GM08714 (cell line): Measurements from ENCODE around the gene TMA16.

Source experiments
- H3K4me3 ChIP-seq: fragments of 200-500 bp; sonication (Bioruptor generic); 2 replicates; pipeline ENCODE4 v1.5.1; 2014; ENCODE audit warnings: mild to moderate bottlenecking, low read length, inconsistent platforms
- ZNF274 ChIP-seq: IDR thresholded peaks from 2 replicates; pipeline ENCODE4 v1.6.1; 2012; ENCODE audit warnings: mild to moderate bottlenecking, low read depth, low read length

TMA16 gene

GRCh38 chr4:163565226-163566135, 71.0 kb downstream of the TMA16 start:
- no peak overlapping the region for H3K4me3 ChIP-seq
- TF ChIP-seq ZNF274 = no peak

DNA sequence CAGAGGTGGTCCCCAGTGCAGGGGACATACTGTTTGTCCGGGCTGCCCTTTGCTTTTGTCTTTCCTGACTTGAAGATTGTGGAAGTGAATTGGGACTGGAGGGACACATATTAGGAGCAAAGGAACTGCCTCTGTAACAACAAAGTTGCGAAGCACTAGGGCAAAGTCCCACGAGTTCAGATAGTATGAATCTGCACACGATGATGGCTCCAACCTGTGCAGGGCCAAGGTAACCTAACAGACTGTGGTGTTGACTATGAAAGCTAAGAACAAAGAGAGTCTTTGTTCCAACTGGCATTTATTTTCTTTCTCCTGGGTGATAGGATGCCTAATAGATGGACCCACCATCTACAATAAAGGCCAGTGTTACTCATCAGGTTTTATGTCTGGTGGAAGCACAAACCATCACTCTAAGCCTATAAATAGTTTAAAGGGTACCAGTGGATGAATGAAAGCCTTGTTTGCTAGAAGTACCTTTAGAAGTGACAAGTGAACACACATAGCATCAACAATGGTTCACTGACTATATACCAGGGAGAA, 71.8 kb downstream of the TMA16 start:
- no peak overlapping the region for H3K4me3 ChIP-seq
- no peak for TF ChIP-seq ZNF274

GRCh38 chr4:163568843-163569242, 74.4 kb downstream of the TMA16 start:
- H3K4me3 ChIP-seq = no peak overlapping the region
- TF ChIP-seq ZNF274 = no peak
